ENCODE results near the gene ZNF750. TPM values are rescaled to one million over a fixed set of nuclear protein-coding genes. Genes with fewer than 3 reads are reported as not detected.

ZNF750 gene
- not detected in 2 replicates for total RNA-seq (2014; rRNA removed; shearing (Covaris generic))

GRCh38 chr17:82839617-82840292 lies at the start of gene ZNF750:
TSS of gene ZNF750 (minus strand) at chr17:82840022. CDS start at chr17:82832454, 7,568 bp downstream.
- Histone ChIP-seq H3K27ac (no peak within 1 kb of the TSS), H3K4me1 (replicated peaks) (no peaks in the 10 kb centered on the region), H3K9me3 (replicated peaks) (0 out of 2 replicates have a peak, but pooled peaks cover 2% of the 10 kb centered on the region), H3K27me3 (replicated peaks) (no peaks in the 10 kb centered on the region), H3K36me3 (peaks cover 6% of the 10 kb centered on the region; the same call in 1 of the 2 replicates), H3K4me3 (no peak within 1 kb of the TSS)
- DNase-seq (ENCODE audit: low read depth in 1 of 2, low spot score in 2 of 2), result no peak

GRCh38 chr17:82888583-82889495 lies 49.0 kb upstream of the ZNF750 start:
- Histone ChIP-seq H3K27ac (no peak overlapping the region), H3K36me3 (peaks cover 41% of the 10 kb centered on the region), H3K4me3 (no peak overlapping the region), H3K27me3 (replicated peaks) (no peaks in the 10 kb centered on the region), H3K9me3 (replicated peaks) (no peaks in the 10 kb centered on the region), H3K4me1 (replicated peaks) (peaks cover 9% of the 10 kb centered on the region)
- DNase-seq (ENCODE audit: low read depth in 1 of 2, low spot score in 2 of 2), result no peak

- H3K4me3 ChIP-seq, result no peak overlapping the region
- H3K9me3 ChIP-seq (replicated peaks), result no peaks in the 10 kb centered on the region
- no peak overlapping the region for H3K27ac ChIP-seq
- DNase-seq (ENCODE audit: low read depth in 1 of 2, low spot score in 2 of 2), result no peak
- no peaks in the 10 kb centered on the region for H3K27me3 ChIP-seq (replicated peaks)
- peaks cover 35% of the 10 kb centered on the region for H3K36me3 ChIP-seq
- peaks cover 9% of the 10 kb centered on the region for H3K4me1 ChIP-seq (replicated peaks)
Measured at GRCh38 chr17:82887255-82888164, 47.7 kb upstream of the ZNF750 start.

- no peak overlapping the region for H3K27ac ChIP-seq
- H3K36me3 ChIP-seq, result peaks cover 25% of the 10 kb centered on the region
- H3K27me3 ChIP-seq (replicated peaks), result no peaks in the 10 kb centered on the region
- H3K9me3 ChIP-seq (replicated peaks), result no peaks in the 10 kb centered on the region
- peaks cover 9% of the 10 kb centered on the region for H3K4me1 ChIP-seq (replicated peaks)
- H3K4me3 ChIP-seq, result no peak overlapping the region
- DNase-seq (ENCODE audit: low read depth in 1 of 2, low spot score in 2 of 2), result no peak
Measured at GRCh38 chr17:82884970-82885353, 45.1 kb upstream of the ZNF750 start.

GRCh38 chr17:82884341-82884969 lies 44.6 kb upstream of the ZNF750 start:
- DNase-seq (ENCODE audit: low read depth in 1 of 2, low spot score in 2 of 2), result no peak
- H3K27ac ChIP-seq, result no peak overlapping the region
- no peak overlapping the region for H3K4me3 ChIP-seq
- H3K9me3 ChIP-seq (replicated peaks), result no peaks in the 10 kb centered on the region
- H3K36me3 ChIP-seq, result peaks cover 20% of the 10 kb centered on the region
- no peaks in the 10 kb centered on the region for H3K27me3 ChIP-seq (replicated peaks)
- H3K4me1 ChIP-seq (replicated peaks), result peaks cover 9% of the 10 kb centered on the region

GRCh38 chr17:82883419-82884031 lies 43.7 kb upstream of the ZNF750 start:
- Histone ChIP-seq H3K4me3 (no peak overlapping the region), H3K27ac (no peak overlapping the region), H3K27me3 (replicated peaks) (no peaks in the 10 kb centered on the region), H3K9me3 (replicated peaks) (no peaks in the 10 kb centered on the region), H3K36me3 (peaks cover 17% of the 10 kb centered on the region), H3K4me1 (replicated peaks) (peaks cover 9% of the 10 kb centered on the region)
- no peak for DNase-seq (ENCODE audit: low read depth in 1 of 2, low spot score in 2 of 2)

GRCh38 chr17:82882715-82883418 lies 43.0 kb upstream of the ZNF750 start:
- Histone ChIP-seq H3K9me3 (replicated peaks) (no peaks in the 10 kb centered on the region), H3K36me3 (peaks cover 17% of the 10 kb centered on the region), H3K4me3 (no peak overlapping the region), H3K27me3 (replicated peaks) (no peaks in the 10 kb centered on the region), H3K27ac (no peak overlapping the region), H3K4me1 (replicated peaks) (peaks cover 9% of the 10 kb centered on the region)
- no peak for DNase-seq (ENCODE audit: low read depth in 1 of 2, low spot score in 2 of 2)

GRCh38 chr17:82881900-82882714 lies 42.3 kb upstream of the ZNF750 start:
- DNase-seq (ENCODE audit: low read depth in 1 of 2, low spot score in 2 of 2), result no peak
- H3K4me1 ChIP-seq (replicated peaks), result peaks cover 9% of the 10 kb centered on the region

GRCh38 chr17:82881324-82881823 lies 41.6 kb upstream of the ZNF750 start:
- Histone ChIP-seq H3K4me3 (no peak overlapping the region), H3K4me1 (replicated peaks) (peaks cover 12% of the 10 kb centered on the region), H3K27ac (no peak overlapping the region), H3K27me3 (replicated peaks) (no peaks in the 10 kb centered on the region), H3K9me3 (replicated peaks) (no peaks in the 10 kb centered on the region), H3K36me3 (peaks cover 10% of the 10 kb centered on the region; the same call in 1 of the 2 replicates)
- no peak for DNase-seq (ENCODE audit: low read depth in 1 of 2, low spot score in 2 of 2)

More at GRCh38 chr17:82881900-82882714, 42.3 kb upstream of the ZNF750 start:
- no peaks in the 10 kb centered on the region for H3K27me3 ChIP-seq (replicated peaks)
- peaks cover 14% of the 10 kb centered on the region; the same call in 1 of the 2 replicates for H3K36me3 ChIP-seq
- no peak overlapping the region for H3K4me3 ChIP-seq
- H3K27ac ChIP-seq, result no peak overlapping the region
- no peaks in the 10 kb centered on the region for H3K9me3 ChIP-seq (replicated peaks)

- no peak for DNase-seq (ENCODE audit: low read depth in 1 of 2, low spot score in 2 of 2)
- peaks cover 11% of the 10 kb centered on the region for H3K4me1 ChIP-seq (replicated peaks)
- H3K9me3 ChIP-seq (replicated peaks), result no peaks in the 10 kb centered on the region
- H3K4me3 ChIP-seq, result no peak overlapping the region
- no peak overlapping the region for H3K27ac ChIP-seq
- H3K27me3 ChIP-seq (replicated peaks), result no peaks in the 10 kb centered on the region
- peaks cover 5% of the 10 kb centered on the region; the same call in 1 of the 2 replicates for H3K36me3 ChIP-seq
Measured at GRCh38 chr17:82880620-82881323, 41.0 kb upstream of the ZNF750 start.

- Histone ChIP-seq H3K4me1 (replicated peaks) (peaks cover 7% of the 10 kb centered on the region), H3K36me3 (peaks cover 3% of the 10 kb centered on the region; the same call in 1 of the 2 replicates), H3K9me3 (replicated peaks) (no peaks in the 10 kb centered on the region), H3K27ac (no peak overlapping the region), H3K27me3 (replicated peaks) (no peaks in the 10 kb centered on the region), H3K4me3 (no peak overlapping the region)
- no peak for DNase-seq (ENCODE audit: low read depth in 1 of 2, low spot score in 2 of 2)
Measured at GRCh38 chr17:82879241-82879640, 39.4 kb upstream of the ZNF750 start.

Data from SJSA1 (cell line).